Epithelial cell of proximal tubule (primary cell): ENCODE data around the gene PAX3. TPM values are rescaled to one million over a fixed set of nuclear protein-coding genes. Genes with fewer than 3 reads are reported as not detected.

Experiments
- DNase-seq: peaks from one replicate; pipeline ENCODE4 v3.0.0-alpha.2; 2011; ENCODE audit warnings: low read depth
- H3K4me3 ChIP-seq: 2 replicates; pipeline ENCODE4 v1.5.1; 2011; ENCODE audit warnings: low read depth, mild to moderate bottlenecking, low read length
- total RNA-seq: library from RNA; depleted of rRNA; stranded (reverse); fragments of >200 nt; gene quantifications from 2 replicates; pipeline ENCODE4 v1.2.3, GENCODE V29; 2015
- TF ChIP-seq, protein P1 (sequence below): conservative IDR thresholded peaks from 2 replicates; pipeline ENCODE4 v1.5.1; 2012; ENCODE audit warnings: low read depth, mild to moderate bottlenecking, low read length

The PAX3 gene
- total RNA-seq, 1 donor from 2014 or later, result not detected

DNA sequence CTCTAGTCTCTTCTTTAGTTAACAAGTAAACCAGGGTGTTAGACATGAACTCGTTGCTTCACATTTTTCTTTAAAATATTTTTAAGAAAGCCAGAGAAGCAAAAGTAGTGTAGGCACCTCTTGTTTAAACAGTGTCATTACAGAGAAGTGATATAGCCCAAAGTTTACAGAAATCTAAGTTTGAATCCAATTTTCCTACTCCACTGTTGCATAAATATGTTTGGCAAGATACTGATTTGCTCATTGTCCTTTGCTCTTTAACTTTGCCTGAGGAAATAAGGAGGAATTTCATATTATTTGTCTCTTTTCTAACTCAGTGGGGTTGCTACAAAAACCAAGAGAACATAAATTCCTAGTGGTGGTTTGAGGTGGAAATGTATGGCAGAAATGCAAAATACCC lies 81.1 kb downstream of the PAX3 start:
- TF ChIP-seq, protein P1, sequence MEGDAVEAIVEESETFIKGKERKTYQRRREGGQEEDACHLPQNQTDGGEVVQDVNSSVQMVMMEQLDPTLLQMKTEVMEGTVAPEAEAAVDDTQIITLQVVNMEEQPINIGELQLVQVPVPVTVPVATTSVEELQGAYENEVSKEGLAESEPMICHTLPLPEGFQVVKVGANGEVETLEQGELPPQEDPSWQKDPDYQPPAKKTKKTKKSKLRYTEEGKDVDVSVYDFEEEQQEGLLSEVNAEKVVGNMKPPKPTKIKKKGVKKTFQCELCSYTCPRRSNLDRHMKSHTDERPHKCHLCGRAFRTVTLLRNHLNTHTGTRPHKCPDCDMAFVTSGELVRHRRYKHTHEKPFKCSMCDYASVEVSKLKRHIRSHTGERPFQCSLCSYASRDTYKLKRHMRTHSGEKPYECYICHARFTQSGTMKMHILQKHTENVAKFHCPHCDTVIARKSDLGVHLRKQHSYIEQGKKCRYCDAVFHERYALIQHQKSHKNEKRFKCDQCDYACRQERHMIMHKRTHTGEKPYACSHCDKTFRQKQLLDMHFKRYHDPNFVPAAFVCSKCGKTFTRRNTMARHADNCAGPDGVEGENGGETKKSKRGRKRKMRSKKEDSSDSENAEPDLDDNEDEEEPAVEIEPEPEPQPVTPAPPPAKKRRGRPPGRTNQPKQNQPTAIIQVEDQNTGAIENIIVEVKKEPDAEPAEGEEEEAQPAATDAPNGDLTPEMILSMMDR, result no peak
- no peak overlapping the region for H3K4me3 ChIP-seq
- no peak for DNase-seq

DNA sequence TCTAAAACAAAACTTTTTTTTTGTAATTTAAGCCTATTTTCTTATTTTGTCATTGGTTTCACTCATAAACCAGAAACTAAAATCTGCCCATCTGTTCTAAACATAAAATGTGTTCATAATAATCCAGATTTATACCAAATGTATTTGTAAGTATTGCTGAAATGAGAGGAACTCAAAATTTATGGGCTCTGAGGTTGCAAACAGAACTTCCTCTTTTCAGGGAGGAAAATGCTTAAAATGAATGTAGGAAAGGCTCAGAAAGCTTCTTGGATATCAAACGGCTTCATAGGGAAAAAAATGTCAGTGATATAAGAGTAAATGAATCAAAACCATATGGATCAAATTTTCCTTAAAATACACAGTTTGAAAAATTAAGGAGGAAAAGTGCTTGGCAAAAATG lies 83.9 kb downstream of the PAX3 start:
- H3K4me3 ChIP-seq, result no peak overlapping the region
- no peak for DNase-seq
- TF ChIP-seq, protein P1, result no peak

DNA sequence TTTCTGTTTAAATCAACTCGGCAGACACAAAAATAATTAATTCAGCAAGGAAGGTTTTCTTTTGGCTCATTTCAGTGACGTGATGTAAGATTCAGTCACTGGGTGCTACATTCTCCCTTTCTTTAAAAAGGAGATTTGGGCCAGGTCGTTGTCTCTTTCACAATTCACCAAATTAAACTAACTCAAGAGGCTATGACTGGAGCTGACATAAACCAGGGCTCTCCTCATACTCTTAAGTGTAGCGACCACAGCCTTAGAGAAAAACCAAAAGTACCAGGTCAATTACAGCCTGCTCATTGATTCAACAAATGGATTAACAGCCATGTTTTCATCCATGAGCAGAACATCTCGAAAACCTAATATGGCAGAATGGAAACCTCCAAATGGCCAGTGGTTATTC lies 85.7 kb downstream of the PAX3 start:
- no peak overlapping the region for H3K4me3 ChIP-seq
- no peak for DNase-seq
- TF ChIP-seq, protein P1, result no peak

DNA sequence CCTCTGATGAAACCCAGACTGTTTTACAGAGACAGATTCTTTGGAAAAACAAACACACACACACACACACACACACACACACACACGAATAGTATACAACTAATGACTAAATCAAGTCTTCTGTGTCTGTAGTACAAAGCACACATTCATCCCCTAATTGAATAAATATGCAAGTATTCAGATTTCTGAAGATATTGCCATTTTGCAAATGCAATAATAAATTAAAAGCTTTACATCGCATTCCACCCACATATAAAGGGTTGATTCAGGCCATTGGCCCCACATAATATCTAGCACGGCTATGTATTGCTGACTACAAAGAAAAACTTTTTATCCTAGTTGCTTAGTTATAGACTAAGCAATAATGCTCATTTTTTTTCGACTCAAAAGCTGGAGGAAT lies 86.2 kb downstream of the PAX3 start:
- TF ChIP-seq, protein P1, result no peak
- H3K4me3 ChIP-seq, result no peak overlapping the region
- no peak for DNase-seq

DNA sequence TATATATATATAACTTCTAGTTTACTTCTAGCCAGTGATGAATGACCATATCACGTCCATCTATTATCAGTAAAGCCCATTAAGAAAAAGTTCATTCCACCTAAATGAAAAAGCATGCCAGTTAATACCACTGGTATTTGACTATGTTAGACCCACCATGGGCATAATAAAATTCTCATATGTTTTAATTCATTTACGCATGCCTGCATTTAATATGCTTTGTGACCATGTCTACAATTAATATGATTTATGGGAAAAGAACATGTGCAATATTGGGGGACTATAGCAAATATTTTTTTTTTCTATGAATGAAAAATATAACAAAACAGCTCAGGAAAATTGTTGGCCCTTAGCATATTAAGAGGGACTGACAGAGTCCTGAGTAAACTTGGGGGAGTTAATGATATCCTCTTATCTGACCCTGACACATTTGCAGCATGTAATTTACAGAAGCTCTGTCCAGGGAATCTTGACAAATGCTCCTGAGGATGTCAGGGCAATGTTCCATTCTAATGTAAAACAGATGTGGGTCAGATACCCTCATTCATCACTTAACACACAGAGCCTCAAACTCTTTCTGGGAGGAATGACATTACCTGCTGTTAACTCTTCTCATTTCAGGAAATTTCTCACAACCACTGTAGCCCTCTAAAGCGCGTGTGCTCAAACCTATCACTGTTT lies 90.6 kb downstream of the PAX3 start:
- TF ChIP-seq, protein P1, result no peak
- no peak overlapping the region for H3K4me3 ChIP-seq

DNA sequence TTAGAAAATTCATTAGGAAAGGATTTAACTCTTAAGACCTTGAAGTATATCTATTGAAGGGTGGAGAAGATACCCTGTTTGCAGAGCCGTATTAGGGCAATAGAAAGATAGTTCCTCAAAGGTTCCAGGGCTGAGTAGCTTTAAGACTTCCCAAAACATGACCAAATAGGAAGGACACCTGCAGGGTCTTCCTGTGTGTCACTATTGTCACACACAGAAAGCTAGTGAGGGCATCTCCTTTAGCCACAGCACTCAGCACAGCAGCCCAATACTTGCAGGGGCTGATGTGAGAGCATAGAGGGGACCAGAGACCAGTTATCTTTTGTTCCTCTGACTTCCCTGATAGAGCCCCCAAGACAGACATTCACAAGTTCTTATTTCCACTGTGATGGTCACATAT lies 93.7 kb downstream of the PAX3 start:
- TF ChIP-seq, protein P1, result no peak
- no peak for DNase-seq
- no peak overlapping the region for H3K4me3 ChIP-seq

More for the DNA sequence above, 90.6 kb downstream of the PAX3 start:
- DNase-seq, result no peak

DNA sequence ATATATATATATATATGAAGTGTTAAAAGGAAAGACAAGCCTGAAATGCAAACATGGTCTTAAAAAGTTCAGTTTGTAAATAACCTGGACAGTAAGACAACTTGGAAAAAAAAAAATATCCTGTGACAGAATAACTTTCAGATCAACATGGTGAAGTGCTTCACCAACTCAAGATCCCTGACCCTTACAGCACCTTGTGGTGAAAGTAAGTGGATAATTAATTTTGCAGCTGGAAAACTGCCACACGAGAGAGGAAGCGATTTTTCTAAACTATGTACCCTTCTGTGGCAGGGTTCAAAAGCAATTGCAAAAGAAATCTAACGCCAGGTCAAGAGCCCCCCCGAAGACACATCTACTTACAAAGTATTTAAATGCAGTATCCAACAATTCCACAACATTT lies 95.8 kb downstream of the PAX3 start:
- TF ChIP-seq, protein P1, result no peak
- no peak overlapping the region for H3K4me3 ChIP-seq
- DNase-seq, result peak; percentile 44
